ENCODE results near the gene FAM131B. TPM values are rescaled to one million over a fixed set of nuclear protein-coding genes. Genes with fewer than 3 reads are reported as not detected.

FAM131B gene
- total and polyA plus RNA-seq, 10 donors, result 0.04 to 1.4 (median 0.38) TPM

GRCh38 chr7:143343596-143343995 is 18.9 kb downstream of the FAM131B start:
- Histone ChIP-seq H3K27me3 (replicated peaks in 1 of 7) (peaks cover 0 to 34% (median 8%) of the 10 kb centered on the region in 7 donors), H3K27ac (no peak overlapping the region), H3K4me3 (no peak overlapping the region), H3K9me3 (no peaks in the 10 kb centered on the region), H3K4me1 (peaks cover 0 to 12% (median 10%) of the 10 kb centered on the region in 6 donors), H3K36me3 (no peaks in the 10 kb centered on the region)
- intact Hi-C loops (cut with DNase I; ENCODE audit: low total_unique reads), result no loop called here
- DNase-seq, result no peak
- no peak for TF ChIP-seq POLR2A (IDR thresholded peaks at IDR 0.05)
- TF ChIP-seq CTCF (IDR thresholded peaks at IDR 0.05 in 8 of 11, conservative IDR thresholded peaks at IDR 0.05 in 3 of 11), result no peak
- no peak for TF ChIP-seq POLR2AphosphoS5 (IDR thresholded peaks at IDR 0.05)
- 62 to 94% (median 82%) methylated on average over 3 of the region's 3 CpGs for WGBS, 5 donors

GRCh38 chr7:143341842-143342241 is 20.7 kb downstream of the FAM131B start:
- H3K36me3 ChIP-seq, result no peaks in the 10 kb centered on the region
- intact Hi-C loops (cut with DNase I; ENCODE audit: low total_unique reads), result no loop called here
- DNase-seq, result no peak
- no peak overlapping the region for H3K4me3 ChIP-seq
- H3K27ac ChIP-seq, result no peak overlapping the region
- TF ChIP-seq CTCF (IDR thresholded peaks at IDR 0.05 in 8 of 11, conservative IDR thresholded peaks at IDR 0.05 in 3 of 11) (no peak), POLR2AphosphoS5 (IDR thresholded peaks at IDR 0.05) (no peak), POLR2A (IDR thresholded peaks at IDR 0.05) (no peak)
- H3K4me1 ChIP-seq, result peaks cover 0 to 12% (median 10%) of the 10 kb centered on the region in 6 donors
- H3K27me3 ChIP-seq (replicated peaks in 1 of 7), result peaks cover 0 to 37% (median 8%) of the 10 kb centered on the region in 7 donors
- H3K9me3 ChIP-seq, result no peaks in the 10 kb centered on the region
- 87 to 96% (median 93%) methylated on average over 8 of the region's 8 CpGs for WGBS, 5 donors

- no peaks in the 10 kb centered on the region for H3K9me3 ChIP-seq
- no peak overlapping the region for H3K27ac ChIP-seq
- WGBS, 5 donors, result 84 to 90% (median 88%) methylated on average over 3 of the region's 3 CpGs
- no peak overlapping the region for H3K4me3 ChIP-seq
- H3K36me3 ChIP-seq, result no peaks in the 10 kb centered on the region
- peaks cover 0 to 5% (median 0%) of the 10 kb centered on the region in 7 donors for H3K27me3 ChIP-seq (replicated peaks in 1 of 7)
- TF ChIP-seq POLR2A (IDR thresholded peaks at IDR 0.05) (no peak), POLR2AphosphoS5 (IDR thresholded peaks at IDR 0.05) (no peak), CTCF (IDR thresholded peaks at IDR 0.05 in 8 of 11, conservative IDR thresholded peaks at IDR 0.05 in 3 of 11) (no peak)
- DNase-seq, result no peak
- intact Hi-C loops (cut with DNase I; ENCODE audit: low total_unique reads), result no loop called here
- H3K4me1 ChIP-seq, result no peaks in the 10 kb centered on the region
Measured at GRCh38 chr7:143337216-143337615, 25.3 kb downstream of the FAM131B start.

- 42 to 68% (median 55%) methylated on average over 1 of the region's 1 CpG for WGBS, 5 donors
- TF ChIP-seq POLR2AphosphoS5 (IDR thresholded peaks at IDR 0.05) (no peak), POLR2A (IDR thresholded peaks at IDR 0.05) (no peak), CTCF (IDR thresholded peaks at IDR 0.05 in 8 of 11, conservative IDR thresholded peaks at IDR 0.05 in 3 of 11) (no peak)
- no peak for DNase-seq
- Histone ChIP-seq H3K27ac (no peak overlapping the region), H3K4me3 (no peak overlapping the region), H3K9me3 (no peaks in the 10 kb centered on the region), H3K36me3 (no peaks in the 10 kb centered on the region), H3K27me3 (replicated peaks in 1 of 7) (peaks cover 0 to 4% (median 0%) of the 10 kb centered on the region in 7 donors), H3K4me1 (no peaks in the 10 kb centered on the region)
- intact Hi-C loops (cut with DNase I; ENCODE audit: low total_unique reads), result no loop called here
Measured at GRCh38 chr7:143334244-143334643, 28.3 kb downstream of the FAM131B start.

Measured in spleen (tissue), 11 donors.